ENCODE results near the gene RNU6-8.

The RNU6-8 gene

GRCh38 chr14:32202998-32203882 lies at the start of gene RNU6-8:
RNU6-8 (minus strand) TSS chr14:32203269.
- DNase-seq = peak; percentile 100

- DNase-seq = peak; percentile 96
Measured at GRCh38 chr14:32252030-32252670, 49.1 kb upstream of the RNU6-8 start.

GRCh38 chr14:32251530-32251929 lies 48.5 kb upstream of the RNU6-8 start:
- DNase-seq = no peak

- no peak for DNase-seq
Measured at GRCh38 chr14:32250681-32251080, 47.6 kb upstream of the RNU6-8 start.

GRCh38 chr14:32249780-32250179 lies 46.7 kb upstream of the RNU6-8 start:
- DNase-seq = no peak

GRCh38 chr14:32249371-32249770 lies 46.3 kb upstream of the RNU6-8 start:
- DNase-seq = no peak

GRCh38 chr14:32246751-32247150 lies 43.7 kb upstream of the RNU6-8 start:
- no peak for DNase-seq

- no peak for DNase-seq
Measured at GRCh38 chr14:32244404-32244803, 41.3 kb upstream of the RNU6-8 start.

- DNase-seq = no peak
Measured at GRCh38 chr14:32233260-32233659, 30.2 kb upstream of the RNU6-8 start.

GRCh38 chr14:32232481-32232880 lies 29.4 kb upstream of the RNU6-8 start:
- DNase-seq = no peak

GRCh38 chr14:32230695-32231280 lies 27.7 kb upstream of the RNU6-8 start:
- no peak for DNase-seq

GRCh38 chr14:32230181-32230580 lies 27.1 kb upstream of the RNU6-8 start:
- no peak for DNase-seq

- DNase-seq = peak; percentile 75
Measured at GRCh38 chr14:32226056-32226455, 23.0 kb upstream of the RNU6-8 start.

GRCh38 chr14:32225378-32225920 lies 22.4 kb upstream of the RNU6-8 start:
- no peak for DNase-seq

- peak; percentile 76 for DNase-seq
Measured at GRCh38 chr14:32224737-32225377, 21.8 kb upstream of the RNU6-8 start.

- DNase-seq = peak; percentile 99
Measured at GRCh38 chr14:32217301-32217700, 14.2 kb upstream of the RNU6-8 start.

GRCh38 chr14:32212833-32213232 lies 9.8 kb upstream of the RNU6-8 start:
- no peak for DNase-seq

GRCh38 chr14:32211068-32211404 lies 8.0 kb upstream of the RNU6-8 start:
- DNase-seq = no peak

- no peak for DNase-seq
Measured at GRCh38 chr14:32209471-32209870, 6.4 kb upstream of the RNU6-8 start.

GRCh38 chr14:32208490-32208889 lies 5.4 kb upstream of the RNU6-8 start:
- DNase-seq = no peak

GRCh38 chr14:32206552-32206951 lies 3.5 kb upstream of the RNU6-8 start:
- DNase-seq = no peak

- DNase-seq = no peak
Measured at GRCh38 chr14:32205984-32206383, 2.9 kb upstream of the RNU6-8 start.

- DNase-seq = no peak
Measured at GRCh38 chr14:32205554-32205953, 2.5 kb upstream of the RNU6-8 start.
